HCT116 (cell line): ENCODE data around the gene UCKL1.

Source experiments
- CEBPB ChIP-seq: IDR thresholded peaks from 2 replicates; pipeline ENCODE4 v1.6.1; 2012; ENCODE audit warnings: low read depth
- CTCF ChIP-seq, 3 experiments: fragments of 200-600 bp in 1 of 3; sonication (generic) in 1 of 3; IDR thresholded peaks in 2 of 3; conservative IDR thresholded peaks in 1 of 3; 2 replicates each; pipeline ENCODE4 v1.5.1; 2012 to 2017; ENCODE audit warnings: low read depth in 2 of 3, low read length in 2 of 3, antibody characterized with exemption in 1 of 3, borderline replicate concordance in 1 of 3, control low read depth in 1 of 3, mild to moderate bottlenecking in 1 of 3, mixed read lengths in 1 of 3, mixed run types in 1 of 3, moderate library complexity in 1 of 3; ENCODE audit not compliant: insufficient read depth in 1 of 3
- EZH2 ChIP-seq: fragments of 200-600 bp; sonication (generic); IDR thresholded peaks from 2 replicates; pipeline ENCODE4 v1.6.1; 2017; ENCODE audit warnings: antibody characterized with exemption, mixed run types
- EZH2phosphoT487 ChIP-seq: fragments of 200-600 bp; IDR thresholded peaks from 2 replicates; pipeline ENCODE4 v1.6.1; 2018; ENCODE audit warnings: antibody characterized with exemption, borderline replicate concordance
- JUND ChIP-seq: IDR thresholded peaks from 2 replicates; pipeline ENCODE4 v1.6.1; 2012
- POLR2A ChIP-seq: IDR thresholded peaks from 2 replicates; pipeline ENCODE4 v1.7.0; 2011; ENCODE audit warnings: borderline replicate concordance; ENCODE audit not compliant: insufficient read depth, insufficient read length; ENCODE audit errors: extremely low read depth
- REST ChIP-seq: IDR thresholded peaks from 2 replicates; pipeline ENCODE4 v1.6.1; 2012; ENCODE audit warnings: low read depth
- SRF ChIP-seq: IDR thresholded peaks from 2 replicates; pipeline ENCODE4 v1.6.1; 2012; ENCODE audit warnings: low read depth
- TCF7L2 ChIP-seq: IDR thresholded peaks from 2 replicates; pipeline ENCODE4 v1.7.0; 2011; ENCODE audit warnings: borderline replicate concordance, inconsistent platforms; ENCODE audit not compliant: insufficient read depth, insufficient read length; ENCODE audit errors: extremely low read depth
- ZBTB33 ChIP-seq: IDR thresholded peaks from 2 replicates; pipeline ENCODE4 v1.6.1; 2011; ENCODE audit warnings: mild to moderate bottlenecking, low read length, moderate library complexity; ENCODE audit not compliant: insufficient replicate concordance; ENCODE audit errors: extremely low read depth
- ZFX ChIP-seq: fragments of 450-650 bp; IDR thresholded peaks from 2 replicates; pipeline ENCODE4 v1.6.1; 2017

- TF ChIP-seq EZH2phosphoT487 (no peak), CTCF (IDR thresholded peaks at IDR 0.05 in 2 of 3, conservative IDR thresholded peaks at IDR 0.05 in 1 of 3; ENCODE audit: borderline replicate concordance in 1 of 3, insufficient read depth in 1 of 3, low read depth in 2 of 3, low read length in 2 of 3) (no peak), EZH2 (no peak), POLR2A (no peak), JUND (no peak), ZFX (no peak), TCF7L2 (no peak), ZBTB33 (no peak), REST (no peak), SRF (no peak), CEBPB (no peak)
Observed at GRCh38 chr20:63982937-63983336, 26.7 kb upstream of the UCKL1 start.
